Ascending aorta (tissue), 2 donors: ENCODE measurements around the gene LRRC10B. TPM values are rescaled to one million over a fixed set of nuclear protein-coding genes. Genes with fewer than 3 reads are reported as not detected.

Experiments
- DNase-seq, 2 donors: peaks; one replicate each; pipeline ENCODE4 v3.0.0-alpha.2; 2019; ENCODE audit warnings: low spot score in 2 of 2
- H3K27ac ChIP-seq, 2 donors: fragments of 200-600 bp; sonication (generic); one replicate each; pipeline ENCODE4 v1.5.1; 2016 to 2017; ENCODE audit warnings: mild to moderate bottlenecking in 1 of 2
- H3K27me3 ChIP-seq: fragments of 200-600 bp; sonication (generic); one replicate; pipeline ENCODE4 v1.5.1; 2017
- H3K36me3 ChIP-seq, 2 donors: fragments of 200-600 bp; sonication (generic); one replicate each; pipeline ENCODE4 v1.5.1; 2016
- H3K4me1 ChIP-seq, 2 donors: fragments of 200-600 bp; sonication (generic); one replicate each; pipeline ENCODE4 v1.5.1; 2016 to 2017; ENCODE audit warnings: mild to moderate bottlenecking in 1 of 2
- H3K4me3 ChIP-seq, 2 donors: fragments of 200-600 bp; sonication (generic); one replicate each; pipeline ENCODE4 v1.5.1; 2016 to 2017; ENCODE audit warnings: mild to moderate bottlenecking in 1 of 2
- H3K9me3 ChIP-seq, 2 donors: fragments of 200-600 bp; sonication (generic); one replicate each; pipeline ENCODE4 v1.5.1; 2016
- intact Hi-C: fragments of 100-400 bp; cut with DNase I; formaldehyde crosslinking; loops from one replicate; pipeline ENCODE4 v1.15.1; 2023
- total RNA-seq: library from RNA; depleted of rRNA; stranded (reverse); fragments of >200 nt; gene quantifications from one replicate; pipeline ENCODE4 v1.1.0, GENCODE V29; 2016
- TF ChIP-seq, protein P1 (sequence below), 3 experiments: fragments of 200-600 bp in 2 of 3; fragments of 450-650 bp in 1 of 3; sonication (generic) in 2 of 3; IDR thresholded peaks; one replicate each; pipeline ENCODE4 v1.5.1; 2016 to 2019; ENCODE audit warnings: antibody characterized with exemption in 3 of 3, mild to moderate bottlenecking in 1 of 3, moderate library complexity in 1 of 3

Gene LRRC10B
- total RNA-seq, 1 donor from 2014 or later: 0.85 TPM

DNA sequence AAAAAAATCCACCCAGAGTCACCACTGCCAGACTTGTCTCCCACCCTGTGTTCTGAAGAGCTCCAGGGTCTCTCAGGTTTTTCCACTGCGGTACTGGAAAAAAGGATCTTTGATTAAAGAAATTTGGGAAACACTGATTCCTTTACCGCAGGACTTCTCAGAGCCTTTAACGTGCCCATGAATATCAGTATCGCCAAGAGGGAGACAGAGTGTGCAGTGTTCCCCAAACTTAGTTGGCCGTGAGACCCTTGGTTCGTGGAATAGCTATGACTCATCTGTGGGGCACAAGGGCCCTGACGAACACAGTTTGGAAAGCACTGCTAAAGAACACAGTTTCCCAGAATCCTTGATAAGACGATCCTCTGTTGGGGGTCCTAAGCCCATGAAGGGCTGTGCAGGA, 40.6 kb downstream of the LRRC10B start:
- TF ChIP-seq, protein P1, sequence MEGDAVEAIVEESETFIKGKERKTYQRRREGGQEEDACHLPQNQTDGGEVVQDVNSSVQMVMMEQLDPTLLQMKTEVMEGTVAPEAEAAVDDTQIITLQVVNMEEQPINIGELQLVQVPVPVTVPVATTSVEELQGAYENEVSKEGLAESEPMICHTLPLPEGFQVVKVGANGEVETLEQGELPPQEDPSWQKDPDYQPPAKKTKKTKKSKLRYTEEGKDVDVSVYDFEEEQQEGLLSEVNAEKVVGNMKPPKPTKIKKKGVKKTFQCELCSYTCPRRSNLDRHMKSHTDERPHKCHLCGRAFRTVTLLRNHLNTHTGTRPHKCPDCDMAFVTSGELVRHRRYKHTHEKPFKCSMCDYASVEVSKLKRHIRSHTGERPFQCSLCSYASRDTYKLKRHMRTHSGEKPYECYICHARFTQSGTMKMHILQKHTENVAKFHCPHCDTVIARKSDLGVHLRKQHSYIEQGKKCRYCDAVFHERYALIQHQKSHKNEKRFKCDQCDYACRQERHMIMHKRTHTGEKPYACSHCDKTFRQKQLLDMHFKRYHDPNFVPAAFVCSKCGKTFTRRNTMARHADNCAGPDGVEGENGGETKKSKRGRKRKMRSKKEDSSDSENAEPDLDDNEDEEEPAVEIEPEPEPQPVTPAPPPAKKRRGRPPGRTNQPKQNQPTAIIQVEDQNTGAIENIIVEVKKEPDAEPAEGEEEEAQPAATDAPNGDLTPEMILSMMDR (IDR thresholded peaks at IDR 0.05): no peak
- intact Hi-C loops: no loop called here
- H3K36me3 ChIP-seq: no peaks in the 10 kb centered on the region

DNA sequence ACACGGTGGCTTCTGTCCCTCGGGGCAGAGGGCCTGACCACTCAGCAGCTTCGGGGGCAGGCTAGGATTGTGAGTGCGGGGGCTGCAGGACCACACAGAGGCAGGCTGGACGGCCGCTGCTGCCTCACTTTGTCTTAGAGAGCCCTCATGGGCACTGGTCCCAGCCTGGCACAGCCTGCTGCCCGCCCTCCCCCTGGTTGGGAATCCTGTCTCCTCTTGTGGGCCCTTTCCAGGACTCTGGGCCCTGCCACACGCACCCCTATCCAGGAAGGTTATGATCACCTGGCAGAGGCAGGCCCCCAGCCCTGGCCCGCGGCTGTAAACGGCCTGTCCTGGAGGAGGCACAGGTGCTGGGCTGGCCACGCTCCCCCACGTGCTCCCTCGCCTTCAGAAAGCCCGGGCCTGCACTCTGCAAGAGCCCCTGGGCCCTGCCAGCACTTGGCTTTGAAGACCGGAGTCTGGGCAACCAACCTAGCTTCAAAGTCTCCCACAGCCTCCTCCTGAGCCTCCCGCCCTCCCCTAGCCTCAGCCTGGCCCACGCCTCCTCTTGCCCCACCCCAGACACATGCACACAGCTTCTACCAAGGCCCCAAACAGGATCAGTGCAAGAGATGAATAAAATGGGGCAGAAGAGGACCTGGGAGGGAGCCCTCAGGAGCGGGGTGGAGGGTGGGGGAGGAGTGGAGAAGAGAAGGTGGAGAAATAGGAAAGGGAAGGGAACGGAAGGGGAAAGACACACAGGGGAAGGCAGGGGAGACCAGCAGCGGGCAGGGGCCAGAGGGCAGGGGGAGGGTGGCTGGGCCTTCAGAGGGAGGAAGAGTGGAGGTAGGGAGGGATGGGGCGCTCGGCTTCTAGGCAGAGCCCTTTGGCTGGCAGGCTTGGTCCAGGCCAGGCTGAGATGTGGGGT, 41.4 kb downstream of the LRRC10B start:
- Histone ChIP-seq H3K27me3 (no peaks in the 10 kb centered on the region), H3K4me1 (no peaks in the 10 kb centered on the region), H3K36me3 (no peaks in the 10 kb centered on the region), H3K27ac (no peak overlapping the region), H3K4me3 (no peak overlapping the region), H3K9me3 (no peaks in the 10 kb centered on the region)
- DNase-seq: no peak
- intact Hi-C loops: no loop called here
- TF ChIP-seq, protein P1 (IDR thresholded peaks at IDR 0.05): no peak

More for the DNA sequence above, 40.6 kb downstream of the LRRC10B start:
- Histone ChIP-seq H3K27me3 (no peaks in the 10 kb centered on the region), H3K4me1 (no peaks in the 10 kb centered on the region), H3K9me3 (no peaks in the 10 kb centered on the region), H3K27ac (no peak overlapping the region), H3K4me3 (no peak overlapping the region)
- no peak for DNase-seq

DNA sequence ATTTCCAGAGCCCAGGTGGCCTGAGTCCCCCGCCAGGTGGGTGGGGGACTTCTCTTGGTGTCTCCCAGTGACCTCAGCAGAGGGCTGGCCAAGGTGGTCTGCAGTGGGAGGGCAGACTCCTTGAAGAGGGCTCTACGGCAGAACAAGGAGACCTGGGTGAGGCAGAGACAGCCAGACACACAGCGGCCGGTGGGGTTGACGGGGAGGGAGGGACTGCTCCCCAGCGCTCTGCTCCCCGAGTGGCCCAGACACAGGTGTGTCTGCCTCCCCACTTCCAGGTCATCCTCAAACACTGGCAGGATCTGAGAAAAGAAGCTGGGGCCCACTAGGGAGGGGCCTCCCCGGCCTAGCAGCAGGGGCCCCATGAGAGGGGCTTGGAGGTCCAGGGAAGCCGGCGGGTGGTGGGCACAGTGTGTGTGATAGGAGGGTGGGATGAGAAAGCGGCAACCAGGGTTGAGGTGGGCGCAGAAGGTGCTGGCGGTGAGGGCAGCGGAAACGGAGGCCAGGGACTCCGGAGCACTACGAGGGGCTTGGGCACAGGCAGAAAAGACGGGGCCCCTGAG, 42.2 kb downstream of the LRRC10B start:
- no peak for DNase-seq
- Histone ChIP-seq H3K36me3 (no peaks in the 10 kb centered on the region), H3K4me3 (no peak overlapping the region), H3K4me1 (peaks cover 0 to 3% of the 10 kb centered on the region in 2 donors), H3K27ac (no peak overlapping the region), H3K27me3 (peaks cover 5% of the 10 kb centered on the region), H3K9me3 (no peaks in the 10 kb centered on the region)
- intact Hi-C loops: no loop called here
- TF ChIP-seq, protein P1 (IDR thresholded peaks at IDR 0.05): no peak

- no peak for DNase-seq
- TF ChIP-seq, protein P1 (IDR thresholded peaks at IDR 0.05): no peak
- peaks cover 8% of the 10 kb centered on the region for H3K27me3 ChIP-seq
- H3K27ac ChIP-seq: no peak overlapping the region
- no peaks in the 10 kb centered on the region for H3K36me3 ChIP-seq
- H3K4me1 ChIP-seq: peaks cover 0 to 3% of the 10 kb centered on the region in 2 donors
- H3K4me3 ChIP-seq: no peak overlapping the region
- no peaks in the 10 kb centered on the region for H3K9me3 ChIP-seq
- intact Hi-C loops: no loop called here
These were observed 43.1 kb downstream of the LRRC10B start for GRCh38 chr11:61551634-61552033.

- Histone ChIP-seq H3K27ac (no peak overlapping the region), H3K27me3 (peaks cover 8% of the 10 kb centered on the region), H3K9me3 (no peaks in the 10 kb centered on the region), H3K4me1 (peaks cover 0 to 3% of the 10 kb centered on the region in 2 donors), H3K36me3 (no peaks in the 10 kb centered on the region), H3K4me3 (no peak overlapping the region)
- TF ChIP-seq, protein P1 (IDR thresholded peaks at IDR 0.05): no peak
- DNase-seq: no peak
- intact Hi-C loops: no loop called here
These were observed 43.6 kb downstream of the LRRC10B start for GRCh38 chr11:61552108-61552635.
